Mucosa of descending colon (tissue), 3 donors: Measurements from ENCODE around the gene OR2W3. TPM values are rescaled to one million over a fixed set of nuclear protein-coding genes. Genes with fewer than 3 reads are reported as not detected.

Source experiments
- ATAC-seq: fragments of 200-7000 bp; cut with Tn5 transposase; one replicate; pipeline ENCODE4 v1.9.1; 2020; ENCODE audit warnings: mild to moderate bottlenecking, moderate library complexity
- DNase-seq, 3 donors: peaks; one replicate each; pipeline ENCODE4 v3.0.0-alpha.2; 2020
- H3K36me3 ChIP-seq: fragments of 200-600 bp; one replicate; pipeline ENCODE4 v1.8.0; 2021; ENCODE audit warnings: low read depth, mild to moderate bottlenecking
- H3K4me1 ChIP-seq: fragments of 200-600 bp; one replicate; pipeline ENCODE4 v1.8.0; 2021; ENCODE audit warnings: low read depth, mild to moderate bottlenecking
- H3K4me3 ChIP-seq: fragments of 200-600 bp; one replicate; pipeline ENCODE4 v1.8.0; 2021; ENCODE audit warnings: mild to moderate bottlenecking
- H3K9me3 ChIP-seq: fragments of 200-600 bp; one replicate; pipeline ENCODE4 v1.8.0; 2021; ENCODE audit warnings: mild to moderate bottlenecking
- intact Hi-C, 2 donors: fragments of 100-400 bp; cut with DNase I in 1 of 2; cut with micrococcal nuclease in 1 of 2; formaldehyde crosslinking; loops; one replicate each; pipeline versions ENCODE4 v1.11.0 to v1.11.1; 2022; cut with DNase I, micrococcal nuclease
- long read RNA-seq, 2 donors: library from polyadenylated mRNA; unstranded; transcript quantifications; one replicate each; pipeline ENCODE4 v2.0.0, GENCODE V29; 2019 to 2021
- total RNA-seq, 3 donors: library from RNA; stranded (reverse); fragmentation: NEBNext Ultra II Directional in 2 of 3; extraction: Animal tissue kit (Norgen Biotek cat#: 25700) in 2 of 3; gene quantifications; one replicate each; pipeline versions ENCODE4 v1.2.1 to v1.2.4, GENCODE V29; 2021 to 2023
- TF ChIP-seq, protein P1 (sequence below): fragments of 200-600 bp; IDR thresholded peaks from one replicate; pipeline ENCODE4 v1.8.0; 2022; ENCODE audit warnings: antibody characterized with exemption, mild to moderate bottlenecking
- donor health status: DM: no; HTN: no; CAD: no; lungs with moderate emphysema.
- donor health status: DM: no; HTN: no; CAD: no.
- donor health status: DM: no; HTN: yes; CAD: no.

OR2W3 gene
- total RNA-seq = 1 to 10 TPM in 1 of 3 donors, under 1 TPM in 2; 0.52 to 1.2 (median 0.53) TPM
- long read RNA-seq, donor 1, partial matches to known transcripts = 0 of 1 reads
- long read RNA-seq, donor 1, other reads (novel, unspliced or antisense) = 0 of 1 reads
- long read RNA-seq, donor 2 = 0 reads

DNA sequence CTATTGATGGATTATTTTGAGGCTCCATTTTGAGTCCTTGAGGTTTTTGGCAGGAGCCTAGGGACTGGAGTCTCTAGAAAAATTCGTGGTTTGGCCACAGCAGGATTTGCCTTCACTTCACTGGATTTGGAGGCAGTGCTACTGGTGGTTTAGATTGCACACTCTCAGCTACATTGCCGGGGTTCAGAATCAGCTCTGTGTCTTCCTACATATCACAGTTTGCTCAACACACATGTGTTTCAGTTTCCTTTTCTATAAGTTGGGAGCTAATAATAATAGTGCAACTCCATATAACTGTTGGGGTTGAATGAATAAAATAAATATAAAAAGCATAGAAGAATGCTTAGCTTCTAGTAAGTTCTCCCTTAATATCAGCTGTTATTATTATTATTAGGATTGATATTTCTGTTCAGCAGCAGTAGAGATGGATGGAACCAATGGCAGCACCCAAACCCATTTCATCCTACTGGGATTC is at the start of gene OR2W3:
TSS of gene OR2W3 (plus strand) at position 425 of the 475 bp plus-strand sequence. CDS start at position 425, 0 bp downstream.
- Histone ChIP-seq H3K4me1 (no peaks in the 10 kb centered on the region), H3K4me3 (no peak within 1 kb of the TSS), H3K36me3 (no peaks in the 10 kb centered on the region), H3K9me3 (no peaks in the 10 kb centered on the region)
- ATAC-seq (no peak), DNase-seq (no peak)
- TF ChIP-seq, protein P1, sequence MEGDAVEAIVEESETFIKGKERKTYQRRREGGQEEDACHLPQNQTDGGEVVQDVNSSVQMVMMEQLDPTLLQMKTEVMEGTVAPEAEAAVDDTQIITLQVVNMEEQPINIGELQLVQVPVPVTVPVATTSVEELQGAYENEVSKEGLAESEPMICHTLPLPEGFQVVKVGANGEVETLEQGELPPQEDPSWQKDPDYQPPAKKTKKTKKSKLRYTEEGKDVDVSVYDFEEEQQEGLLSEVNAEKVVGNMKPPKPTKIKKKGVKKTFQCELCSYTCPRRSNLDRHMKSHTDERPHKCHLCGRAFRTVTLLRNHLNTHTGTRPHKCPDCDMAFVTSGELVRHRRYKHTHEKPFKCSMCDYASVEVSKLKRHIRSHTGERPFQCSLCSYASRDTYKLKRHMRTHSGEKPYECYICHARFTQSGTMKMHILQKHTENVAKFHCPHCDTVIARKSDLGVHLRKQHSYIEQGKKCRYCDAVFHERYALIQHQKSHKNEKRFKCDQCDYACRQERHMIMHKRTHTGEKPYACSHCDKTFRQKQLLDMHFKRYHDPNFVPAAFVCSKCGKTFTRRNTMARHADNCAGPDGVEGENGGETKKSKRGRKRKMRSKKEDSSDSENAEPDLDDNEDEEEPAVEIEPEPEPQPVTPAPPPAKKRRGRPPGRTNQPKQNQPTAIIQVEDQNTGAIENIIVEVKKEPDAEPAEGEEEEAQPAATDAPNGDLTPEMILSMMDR = no peak
- intact Hi-C loops = no loop called here

DNA sequence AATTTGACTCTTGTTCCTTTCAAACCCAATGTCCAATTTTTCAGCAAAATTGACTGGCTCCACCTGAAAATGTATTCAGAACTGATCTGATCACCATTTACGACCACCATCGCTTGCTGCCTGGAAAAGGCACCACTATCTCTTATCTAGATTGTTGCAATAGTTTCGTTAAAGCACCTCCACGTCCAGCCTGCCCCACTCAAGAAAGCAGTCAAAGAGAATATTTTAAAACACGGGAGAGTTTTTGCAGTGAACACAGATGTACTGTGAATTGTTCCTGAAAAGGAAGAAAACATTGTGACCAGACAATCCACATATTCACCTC is 49.7 kb upstream of the OR2W3 start:
- no peak for ATAC-seq
- H3K4me3 ChIP-seq = no peak overlapping the region
- intact Hi-C loops = no loop called here
- no peak for DNase-seq
- no peaks in the 10 kb centered on the region for H3K36me3 ChIP-seq
- TF ChIP-seq, protein P1 = no peak
- H3K9me3 ChIP-seq = no peaks in the 10 kb centered on the region
- H3K4me1 ChIP-seq = no peaks in the 10 kb centered on the region

DNA sequence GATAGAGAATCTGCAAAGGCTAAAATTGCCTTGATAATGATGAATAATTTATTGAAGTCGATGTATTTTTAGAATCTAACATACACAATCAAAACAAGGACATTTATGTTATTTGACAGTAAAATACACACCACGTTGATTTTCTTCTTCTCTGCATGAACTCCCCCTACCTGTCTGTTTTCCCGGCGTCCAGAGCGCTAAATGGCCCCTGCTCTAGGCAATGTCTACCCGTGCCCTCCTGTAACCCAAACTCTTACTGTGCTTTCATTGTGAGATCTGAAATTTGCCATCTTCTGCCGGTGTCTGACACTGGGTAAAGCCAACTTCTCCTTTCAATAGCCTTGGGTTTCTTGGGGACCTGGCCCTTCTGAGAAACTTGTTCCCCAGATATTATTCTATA is 47.0 kb upstream of the OR2W3 start:
- ATAC-seq (no peak), DNase-seq (no peak)
- TF ChIP-seq, protein P1 = no peak
- Histone ChIP-seq H3K4me1 (no peaks in the 10 kb centered on the region), H3K4me3 (no peak overlapping the region), H3K36me3 (no peaks in the 10 kb centered on the region), H3K9me3 (peaks cover 3% of the 10 kb centered on the region)
- intact Hi-C loops = no loop called here

DNA sequence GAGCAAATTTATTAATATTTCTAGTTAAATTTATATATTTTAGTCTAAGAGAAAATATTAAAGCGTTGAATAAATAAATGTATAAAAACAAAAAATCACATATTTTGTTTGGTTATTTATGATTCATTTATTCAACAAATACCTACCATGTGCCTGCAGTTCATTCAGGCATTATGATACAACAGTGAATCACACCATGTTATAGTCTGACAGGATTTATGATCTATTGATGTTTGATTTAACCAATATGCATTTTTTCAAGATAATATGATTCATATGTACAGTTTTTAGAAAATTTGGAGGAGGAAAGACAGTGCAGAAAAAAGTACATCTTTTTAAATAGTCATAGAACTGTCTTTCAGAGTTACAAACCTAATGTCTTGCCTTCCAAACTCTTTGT is 45.8 kb upstream of the OR2W3 start:
- Histone ChIP-seq H3K9me3 (peaks cover 3% of the 10 kb centered on the region), H3K4me1 (no peaks in the 10 kb centered on the region), H3K4me3 (no peak overlapping the region), H3K36me3 (no peaks in the 10 kb centered on the region)
- DNase-seq = no peak
- ATAC-seq = no peak
- intact Hi-C loops = no loop called here
- TF ChIP-seq, protein P1 = no peak

DNA sequence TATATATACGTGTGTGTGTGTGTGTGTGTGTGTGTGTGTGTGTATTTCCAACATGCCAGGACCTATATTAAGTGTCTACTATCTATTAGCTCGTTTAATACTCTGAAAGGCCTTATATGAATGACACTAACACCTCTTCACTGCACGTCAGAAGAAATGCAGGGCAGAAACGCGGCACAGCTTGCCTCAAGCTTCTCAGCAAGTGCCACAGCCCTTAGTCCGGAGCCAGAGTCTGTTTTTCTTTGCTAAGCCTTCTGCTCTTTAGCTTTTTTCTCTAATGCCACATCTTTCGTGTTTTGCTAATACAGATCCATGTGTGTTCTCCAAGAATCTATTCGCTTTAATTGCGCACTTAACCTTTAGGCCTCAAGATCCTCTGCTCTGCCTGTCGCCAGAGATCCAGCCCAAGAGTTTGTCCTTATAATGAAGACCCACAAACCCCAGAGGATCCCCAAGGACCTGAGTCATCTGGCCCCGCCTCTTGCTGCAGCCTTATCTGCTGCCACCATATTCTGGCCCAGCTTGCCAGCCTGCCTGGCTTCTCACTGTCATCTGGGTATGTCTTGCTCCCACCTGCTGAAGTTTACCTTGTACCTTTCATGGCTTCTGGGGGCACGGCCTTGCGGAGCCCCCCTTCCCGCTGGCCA is 40.4 kb upstream of the OR2W3 start:
- no peak for ATAC-seq
- peaks cover 7% of the 10 kb centered on the region for H3K9me3 ChIP-seq
- H3K4me1 ChIP-seq = no peaks in the 10 kb centered on the region
- intact Hi-C loops = no loop called here
- TF ChIP-seq, protein P1 = no peak
- no peak for DNase-seq
- H3K4me3 ChIP-seq = no peak overlapping the region
- H3K36me3 ChIP-seq = no peaks in the 10 kb centered on the region
